ENCODE results near the gene IRX4. TPM values are rescaled to one million over a fixed set of nuclear protein-coding genes. Genes with fewer than 3 reads are reported as not detected.

IRX4 gene
- total RNA-seq, 1 experiment from 2014 or later = 16.5 TPM

DNA sequence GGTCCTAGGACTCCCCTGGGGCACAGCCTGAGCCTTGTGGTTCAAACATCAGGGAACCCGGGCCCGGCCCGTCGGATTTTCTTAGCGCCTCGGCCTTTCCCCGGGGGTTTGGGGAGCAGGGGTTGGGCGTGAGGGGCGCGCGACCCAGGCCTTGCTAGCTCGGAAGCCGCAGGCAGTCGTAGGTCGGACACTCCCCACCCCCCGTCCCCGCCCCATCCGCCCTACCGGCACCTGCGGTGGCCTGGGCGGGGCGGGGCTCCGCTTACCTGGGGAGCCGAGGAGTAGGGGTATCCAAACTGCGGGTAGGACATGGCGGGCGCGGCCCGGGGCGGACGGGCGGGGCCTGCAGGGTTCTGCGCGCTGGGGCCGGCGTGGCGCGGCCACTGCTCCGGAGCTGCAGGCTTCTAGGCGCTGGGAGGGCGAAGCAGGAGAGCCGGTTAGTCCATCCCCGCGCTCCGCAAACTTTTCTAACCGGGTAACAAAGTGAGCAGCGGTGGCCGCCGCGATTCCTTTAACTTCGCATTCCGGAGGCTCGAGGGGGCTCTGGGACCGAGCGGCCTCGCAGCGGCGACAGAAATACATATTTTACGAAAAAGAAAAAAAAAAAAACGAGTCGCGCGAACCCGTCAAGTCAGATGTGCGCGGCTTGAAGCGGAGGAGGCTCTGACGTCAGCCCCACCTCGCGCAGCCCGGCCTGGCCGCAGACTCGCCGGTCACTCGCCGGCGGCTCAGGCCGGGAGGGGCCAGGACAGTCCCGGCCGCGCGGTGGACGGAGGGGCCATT is at the start of gene IRX4 (continued):
- no peak; the same call in none of the 2 replicates for TF ChIP-seq MAX (IDR thresholded peaks at IDR 0.05)
- TF ChIP-seq TCF7L2 (IDR thresholded peaks at IDR 0.05; ENCODE audit: borderline replicate concordance, extremely low read depth, insufficient read depth, insufficient read length) = no peak
- no peak for TF ChIP-seq FOSL1 (IDR thresholded peaks at IDR 0.05; ENCODE audit: low read depth)
- no peak for TF ChIP-seq SP1 (IDR thresholded peaks at IDR 0.05; ENCODE audit: low read depth)
- TF ChIP-seq EGR1 (IDR thresholded peaks at IDR 0.05; ENCODE audit: low read depth) = no peak
- TF ChIP-seq POLR2AphosphoS5 (IDR thresholded peaks at IDR 0.05; ENCODE audit: low read depth, low read length) = peak; percentile 79

GRCh38 chr5:1931604-1932231 is 49.0 kb upstream of the IRX4 start:
- BruUV-seq (replicated peaks) = no TSS peak
- CTCF ChIA-PET = no interaction called here
- Histone ChIP-seq H2AFZ (ENCODE audit: low read depth, low read length, poor library complexity, severe bottlenecking) (no peak overlapping the region), H3K4me1 (ENCODE audit: control insufficient read depth in 1 of 2, insufficient read depth in 2 of 2, low read length in 2 of 2) (peaks cover 32 to 44% of the 10 kb centered on the region in 2 experiments), H3K27ac (ENCODE audit: low read depth, low read length) (no peak overlapping the region), H3K9me2 (ENCODE audit: insufficient read depth) (no peaks in the 10 kb centered on the region), H3K4me3 (replicated peaks in 1 of 2; ENCODE audit: low read depth in 1 of 2, low read length in 2 of 2) (no peak overlapping the region), H3K27me3 (ENCODE audit: insufficient read depth, low read length) (no peaks in the 10 kb centered on the region), H3K36me3 (ENCODE audit: control insufficient read depth in 1 of 2, insufficient read depth in 2 of 2, low read length in 2 of 2) (no peaks in the 10 kb centered on the region), H3K79me2 (ENCODE audit: insufficient read depth, low read length) (no peaks in the 10 kb centered on the region), H3K9me3 (ENCODE audit: control insufficient read depth in 1 of 2, insufficient read depth in 1 of 2, low read depth in 1 of 2, low read length in 2 of 2) (peaks cover 0 to 6% of the 10 kb centered on the region in 2 experiments; a peak in 1 of 4 replicates), H3K4me2 (ENCODE audit: low read length) (no peak overlapping the region), H4K20me1 (ENCODE audit: insufficient read depth) (no peaks in the 10 kb centered on the region), H3K9ac (ENCODE audit: low read length) (no peak overlapping the region)
- DNase-seq (ENCODE audit: low read depth, low spot score) (no peak), ATAC-seq (no peak)
- RAD21 ChIA-PET (ENCODE audit: low non-redundant PET in 1 of 2, low total read pairs in 2 of 2, uncharacterized antibody in 2 of 2, unreplicated experiment in 2 of 2) = no interaction called here
- POLR2A ChIA-PET = no interaction called here
- intact Hi-C loops (cut with micrococcal nuclease) = loop anchor here (5.0 to 10.0 kb wide), 2 partner anchors 49 to 127 kb away; partner anchors contain the start of genes IRX4 and NDUFS6
- TF ChIP-seq YY1 (IDR thresholded peaks at IDR 0.05; ENCODE audit: extremely low read depth, insufficient replicate concordance, low read depth, low read length) = no peak
- no peak for TF ChIP-seq SP1 (IDR thresholded peaks at IDR 0.05; ENCODE audit: low read depth)
- no peak for TF ChIP-seq CEBPB (IDR thresholded peaks at IDR 0.05; ENCODE audit: low read depth)
- TF ChIP-seq EGR1 (IDR thresholded peaks at IDR 0.05; ENCODE audit: low read depth) = no peak
- TF ChIP-seq REST (IDR thresholded peaks at IDR 0.05; ENCODE audit: low read depth) = no peak
- TF ChIP-seq SRF (IDR thresholded peaks at IDR 0.05; ENCODE audit: low read depth) = no peak
- no peak for TF ChIP-seq MAX (IDR thresholded peaks at IDR 0.05)
- TF ChIP-seq CTCF (IDR thresholded peaks at IDR 0.05 in 2 of 3, conservative IDR thresholded peaks at IDR 0.05 in 1 of 3; ENCODE audit: borderline replicate concordance in 1 of 3, insufficient read depth in 1 of 3, low read depth in 2 of 3, low read length in 2 of 3) = no peak
- TF ChIP-seq ELF1 (IDR thresholded peaks at IDR 0.05; ENCODE audit: borderline replicate concordance, low read depth) = no peak
- no peak for TF ChIP-seq ZFX (IDR thresholded peaks at IDR 0.05)
- TF ChIP-seq EZH2phosphoT487 (IDR thresholded peaks at IDR 0.05; ENCODE audit: borderline replicate concordance) = no peak
- no peak for TF ChIP-seq POLR2A (IDR thresholded peaks at IDR 0.05; ENCODE audit: borderline replicate concordance, extremely low read depth, insufficient read depth, insufficient read length)
- no peak for TF ChIP-seq FOSL1 (IDR thresholded peaks at IDR 0.05; ENCODE audit: low read depth)
- TF ChIP-seq CBX3 (IDR thresholded peaks at IDR 0.05; ENCODE audit: low read depth) = no peak
- no peak for TF ChIP-seq ATF3 (IDR thresholded peaks at IDR 0.05)
- TF ChIP-seq ZNF274 (IDR thresholded peaks at IDR 0.05; ENCODE audit: low read depth, low read length) = no peak

Measured in HCT116 (cell line).